HG03342 (cell line): Measurements from ENCODE around the gene CLCN4.

Experiments
- ATAC-seq: cut with Tn5 transposase; IDR thresholded peaks from one replicate; pipeline ENCODE4 v1.9.1; 2021; ENCODE audit warnings: mild to moderate bottlenecking, moderate library complexity; ENCODE audit not compliant: unreplicated experiment

CLCN4 gene

GRCh38 chrX:10165580-10166247 lies 8.9 kb downstream of the CLCN4 start:
- no peak for ATAC-seq

GRCh38 chrX:10166248-10166716 lies 9.5 kb downstream of the CLCN4 start:
- no peak for ATAC-seq

GRCh38 chrX:10166731-10167151 lies 10.0 kb downstream of the CLCN4 start:
- no peak for ATAC-seq

GRCh38 chrX:10167573-10167972 lies 10.8 kb downstream of the CLCN4 start:
- peak; percentile 44 for ATAC-seq

GRCh38 chrX:10168226-10168625 lies 11.5 kb downstream of the CLCN4 start:
- ATAC-seq, result no peak

GRCh38 chrX:10169175-10169574 lies 12.4 kb downstream of the CLCN4 start:
- ATAC-seq, result no peak

GRCh38 chrX:10171249-10171648 lies 14.5 kb downstream of the CLCN4 start:
- no peak for ATAC-seq

GRCh38 chrX:10172877-10173276 lies 16.1 kb downstream of the CLCN4 start:
- no peak for ATAC-seq

GRCh38 chrX:10173331-10173900 lies 16.6 kb downstream of the CLCN4 start:
- ATAC-seq, result no peak

GRCh38 chrX:10174051-10174450 lies 17.3 kb downstream of the CLCN4 start:
- ATAC-seq, result no peak

GRCh38 chrX:10174810-10175209 lies 18.0 kb downstream of the CLCN4 start:
- no peak for ATAC-seq

GRCh38 chrX:10175319-10175871 lies 18.6 kb downstream of the CLCN4 start:
- no peak for ATAC-seq

- ATAC-seq, result no peak
Observed at GRCh38 chrX:10176121-10177003, 19.6 kb downstream of the CLCN4 start.

GRCh38 chrX:10177004-10177396 lies 20.2 kb downstream of the CLCN4 start:
- no peak for ATAC-seq

GRCh38 chrX:10177601-10178000 lies 20.8 kb downstream of the CLCN4 start:
- no peak for ATAC-seq

- no peak for ATAC-seq
Observed at GRCh38 chrX:10178866-10179463, 22.2 kb downstream of the CLCN4 start.

- ATAC-seq, result no peak
Observed at GRCh38 chrX:10183760-10184159, 27.0 kb downstream of the CLCN4 start.

- no peak for ATAC-seq
Observed at GRCh38 chrX:10184411-10184810, 27.6 kb downstream of the CLCN4 start.

GRCh38 chrX:10186355-10186754 lies 29.6 kb downstream of the CLCN4 start:
- no peak for ATAC-seq

- no peak for ATAC-seq
Observed at GRCh38 chrX:10187421-10187820, 30.6 kb downstream of the CLCN4 start.
